Endothelial cell of umbilical vein (primary cell): ENCODE measurements around the gene C2orf68. TPM values are rescaled to one million over a fixed set of nuclear protein-coding genes. Genes with fewer than 3 reads are reported as not detected.

Source experiments
- BruUV-seq: library from RNA; stranded (reverse); fragments of 400-500 nt; replicated peaks from 2 replicates; lab custom pipeline; 2021; lab: Mats Ljungman, UMichigan
- CTCF ChIA-PET: fragments of 300-600, 350-600 bp; sonication (Branson Sonifier 250); formaldehyde crosslinking; loops from one replicate; lab custom pipeline; 2021; ENCODE audit warnings: antibody characterized with exemption, inconsistent platforms; lab: Charles Lee
- POLR2A ChIA-PET: fragments of 300-600, 350-600 bp; sonication (Branson Sonifier 250); formaldehyde crosslinking; loops from one replicate; lab custom pipeline; 2021; ENCODE audit warnings: antibody characterized with exemption, inconsistent platforms; lab: Charles Lee
- DNase-seq: peaks from one replicate; pipeline ENCODE4 v3.0.0-alpha.2; 2011; ENCODE audit warnings: low read depth, low spot score
- FAIRE-seq: peaks from 2 replicates; lab custom pipeline; 2011; peaks lifted over from hg19 to GRCh38; lab: Jason Lieb, UNC
- H2AFZ ChIP-seq: 2 replicates; pipeline ENCODE4 v1.6.0; 2012; ENCODE audit warnings: low read depth, low read length, control low read depth, inconsistent platforms
- H3K27ac ChIP-seq: 2 replicates; pipeline ENCODE4 v1.5.1; 2011; ENCODE audit warnings: low read depth, mild to moderate bottlenecking, control low read depth, low read length, moderate library complexity; ENCODE audit not compliant: insufficient read depth
- H3K27me3 ChIP-seq, 2 experiments: 2 replicates each; pipeline versions ENCODE4 v1.6.0 to v1.6.1; 2011; ENCODE audit warnings: low read length in 2 of 2, mixed read lengths in 1 of 2; ENCODE audit not compliant: control insufficient read depth in 2 of 2, insufficient read depth in 2 of 2
- H3K36me3 ChIP-seq, 2 experiments: 2 replicates in 1 of 2; 3 replicates in 1 of 2; pipeline ENCODE4 v1.5.1; 2011; ENCODE audit warnings: low read length in 2 of 2, mild to moderate bottlenecking in 1 of 2, moderate library complexity in 1 of 2; ENCODE audit not compliant: control insufficient read depth in 2 of 2, insufficient read depth in 2 of 2; ENCODE audit errors: extremely low read depth in 1 of 2
- H3K4me1 ChIP-seq: 3 replicates; pipeline ENCODE4 v1.5.1; 2011; ENCODE audit warnings: mild to moderate bottlenecking, low read length; ENCODE audit not compliant: control insufficient read depth, insufficient read depth; ENCODE audit errors: extremely low read depth
- H3K4me2 ChIP-seq: 2 replicates; pipeline ENCODE4 v1.6.1; 2011; ENCODE audit warnings: low read length, control low read depth, mixed read lengths; ENCODE audit not compliant: insufficient read depth
- H3K4me3 ChIP-seq, 3 experiments: fragments of 200-600 bp in 1 of 3; sonication (generic), shearing (Covaris generic) in 1 of 3; replicated peaks in 1 of 3; 2 replicates each; pipeline ENCODE4 v1.5.1; 2011 to 2016; ENCODE audit warnings: control low read depth in 3 of 3, low read length in 3 of 3, mild to moderate bottlenecking in 2 of 3, inconsistent platforms in 1 of 3, low read depth in 1 of 3, moderate library complexity in 1 of 3; ENCODE audit not compliant: insufficient read depth in 1 of 3
- H3K79me2 ChIP-seq: 2 replicates; pipeline ENCODE4 v1.6.0; 2012; ENCODE audit warnings: low read length, inconsistent platforms; ENCODE audit not compliant: control insufficient read depth, insufficient read depth
- H3K9ac ChIP-seq: replicated peaks from 2 replicates; pipeline ENCODE3; 2011; ENCODE audit warnings: low read length, control low read depth; ENCODE audit not compliant: insufficient read depth; ENCODE audit errors: extremely low read depth
- H3K9me1 ChIP-seq: replicated peaks from 3 replicates; pipeline ENCODE4 v1.6.0; 2011; ENCODE audit warnings: mild to moderate bottlenecking, low read length; ENCODE audit not compliant: control insufficient read depth, insufficient read depth; ENCODE audit errors: extremely low read depth
- H3K9me3 ChIP-seq: replicated peaks from 2 replicates; pipeline ENCODE4 v1.5.1; 2012; ENCODE audit warnings: low read length, inconsistent platforms; ENCODE audit not compliant: control insufficient read depth, insufficient read depth
- H4K20me1 ChIP-seq: replicated peaks from 2 replicates; pipeline ENCODE3; 2011; ENCODE audit warnings: mild to moderate bottlenecking, low read length; ENCODE audit not compliant: control insufficient read depth, insufficient read depth; ENCODE audit errors: extremely low read depth
- CTCF ChIP-seq, 2 donors: IDR thresholded peaks; 1 replicate in 1 of 2; 2 replicates in 1 of 2; pipeline ENCODE4 v1.5.1; 2011; ENCODE audit warnings: low read length in 2 of 2, mild to moderate bottlenecking in 2 of 2, moderate library complexity in 2 of 2, control low read depth in 1 of 2, inconsistent platforms in 1 of 2, low read depth in 1 of 2; ENCODE audit not compliant: insufficient read depth in 1 of 2; ENCODE audit errors: extremely low read depth in 1 of 2
- EZH2 ChIP-seq: IDR thresholded peaks from 2 replicates; pipeline ENCODE4 v1.6.1; 2012; ENCODE audit warnings: borderline replicate concordance, low read depth, mild to moderate bottlenecking, moderate library complexity, low read length, inconsistent platforms; ENCODE audit not compliant: severe bottlenecking
- FOS ChIP-seq: IDR thresholded peaks from 2 replicates; pipeline ENCODE4 v1.6.1; 2011; ENCODE audit warnings: mild to moderate bottlenecking, low read length, moderate library complexity, borderline replicate concordance; ENCODE audit not compliant: insufficient read depth
- GATA2 ChIP-seq: IDR thresholded peaks from 2 replicates; pipeline ENCODE4 v1.7.0; 2011; ENCODE audit warnings: low read depth, mild to moderate bottlenecking, moderate library complexity, mixed read lengths, low read length; ENCODE audit not compliant: insufficient read length, insufficient read depth
- JUN ChIP-seq: IDR thresholded peaks from 2 replicates; pipeline ENCODE4 v1.6.1; 2011; ENCODE audit warnings: borderline replicate concordance, low read depth; ENCODE audit not compliant: insufficient read length, insufficient read depth
- MAX ChIP-seq: IDR thresholded peaks from 2 replicates; pipeline ENCODE4 v1.6.1; 2011; ENCODE audit not compliant: insufficient read depth, insufficient read length
- MYC ChIP-seq: IDR thresholded peaks from one replicate; pipeline ENCODE4 v1.6.1; 2011; ENCODE audit warnings: mild to moderate bottlenecking, low read depth, low read length
- POLR2A ChIP-seq: IDR thresholded peaks from 2 replicates; pipeline ENCODE4 v1.6.1; 2012; ENCODE audit warnings: low read depth, mild to moderate bottlenecking, control low read depth, low read length
- POLR2AphosphoS5 ChIP-seq: IDR thresholded peaks from 2 replicates; pipeline ENCODE4 v1.6.1; 2012; ENCODE audit warnings: low read depth, mild to moderate bottlenecking, control low read depth, low read length, moderate library complexity; ENCODE audit not compliant: insufficient read depth
- dilution Hi-C: fragments of 300-500 bp; cut with MboI; formaldehyde crosslinking; loops from one replicate; pipeline ENCODE4 v1.15.0; 2019; ENCODE audit warnings: low sequenced_read_pairs; ENCODE audit not compliant: extremely low pct_ligation_motif_present
- intact Hi-C: fragments of 100-400 bp; cut with micrococcal nuclease; formaldehyde crosslinking; loops from one replicate; pipeline ENCODE4 v1.10.0; 2022
- polyA plus RNA-seq, 4 experiments: library from polyadenylated mRNA; depleted of rRNA in 3 of 4; stranded (reverse) in 3 of 4; unstranded in 1 of 4; fragments of >200 nt; gene quantifications; 2 replicates each; pipeline versions ENCODE4 v1.2.1 to v1.2.3, GENCODE V29; 2011 to 2012; ENCODE audit warnings: missing spikeins in 1 of 4
- total RNA-seq: library from RNA; stranded (reverse); gene quantifications from 2 replicates; pipeline ENCODE4 v1.2.3, GENCODE V29; 2021

C2orf68 gene
- total and polyA plus RNA-seq, 2 donors (not counting 3 experiments of a cell fraction or from before 2014, with no cell fraction given), result 17.4 to 27.4 TPM

- H3K4me1 ChIP-seq, result peaks cover 9% of the 10 kb centered on the region
- H3K9ac ChIP-seq, result no peak overlapping the region
- CTCF ChIA-PET, result interaction anchor here (2.3 kb wide), 1 partner anchor 53 kb away, joined by 8 read pairs; no protein-coding TSS in a partner anchor
- no peak overlapping the region for H3K4me3 ChIP-seq
- DNase-seq, result no peak
- intact Hi-C loops (no loop called here), dilution Hi-C loops (no loop called here)
- H3K27ac ChIP-seq, result no peak overlapping the region
- H4K20me1 ChIP-seq, result no peaks in the 10 kb centered on the region
- H3K4me2 ChIP-seq, result no peak overlapping the region
- POLR2A ChIA-PET, result no interaction called here
- BruUV-seq, result no TSS peak
- peaks cover 2 to 16% of the 10 kb centered on the region in 2 experiments for H3K36me3 ChIP-seq
- no peak for FAIRE-seq
- TF ChIP-seq GATA2, result no peak
- no peak for TF ChIP-seq MYC
- TF ChIP-seq POLR2AphosphoS5, result no peak
- no peak for TF ChIP-seq JUN
- TF ChIP-seq FOS, result no peak
- TF ChIP-seq CTCF (IDR thresholded peaks at IDR 0.05; ENCODE audit: extremely low read depth in 1 of 2, insufficient read depth in 1 of 2, low read depth in 1 of 2, low read length in 2 of 2), result no peak
- no peak for TF ChIP-seq MAX
- no peak for TF ChIP-seq POLR2A
- no peak for TF ChIP-seq EZH2
- no peak overlapping the region for H2AFZ ChIP-seq
- no peaks in the 10 kb centered on the region for H3K9me1 ChIP-seq
- no peaks in the 10 kb centered on the region for H3K79me2 ChIP-seq
- no peaks in the 10 kb centered on the region for H3K27me3 ChIP-seq
- no peaks in the 10 kb centered on the region for H3K9me3 ChIP-seq
Observed at GRCh38 chr2:85653996-85654395, 42.1 kb upstream of the C2orf68 start.
